ENCODE data around the gene PARVA.

DNA sequence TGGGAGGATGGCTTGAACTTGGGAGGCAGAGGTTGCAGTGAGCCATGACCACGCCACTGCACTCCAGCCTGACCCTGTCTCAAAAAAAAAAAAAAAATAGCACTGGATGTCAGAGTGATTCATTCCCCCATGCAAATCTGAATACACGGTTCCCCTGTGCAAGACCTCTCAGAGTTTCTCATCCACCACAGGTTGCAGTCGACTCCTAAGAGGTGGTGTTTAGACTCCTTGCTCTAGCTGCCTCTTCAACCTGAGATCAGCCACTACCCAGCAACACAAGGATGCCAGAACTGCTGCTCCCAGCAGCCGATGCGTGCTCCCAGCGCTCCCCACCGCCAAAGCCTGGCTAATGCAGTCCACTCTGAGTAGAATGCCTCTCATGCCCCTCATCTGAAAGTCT lies 97.5 kb downstream of the PARVA start:
- TF ChIP-seq NFE2L2 (IDR thresholded peaks at IDR 0.05; ENCODE audit: low read depth, low read length): no peak
- TF ChIP-seq, protein P1, sequence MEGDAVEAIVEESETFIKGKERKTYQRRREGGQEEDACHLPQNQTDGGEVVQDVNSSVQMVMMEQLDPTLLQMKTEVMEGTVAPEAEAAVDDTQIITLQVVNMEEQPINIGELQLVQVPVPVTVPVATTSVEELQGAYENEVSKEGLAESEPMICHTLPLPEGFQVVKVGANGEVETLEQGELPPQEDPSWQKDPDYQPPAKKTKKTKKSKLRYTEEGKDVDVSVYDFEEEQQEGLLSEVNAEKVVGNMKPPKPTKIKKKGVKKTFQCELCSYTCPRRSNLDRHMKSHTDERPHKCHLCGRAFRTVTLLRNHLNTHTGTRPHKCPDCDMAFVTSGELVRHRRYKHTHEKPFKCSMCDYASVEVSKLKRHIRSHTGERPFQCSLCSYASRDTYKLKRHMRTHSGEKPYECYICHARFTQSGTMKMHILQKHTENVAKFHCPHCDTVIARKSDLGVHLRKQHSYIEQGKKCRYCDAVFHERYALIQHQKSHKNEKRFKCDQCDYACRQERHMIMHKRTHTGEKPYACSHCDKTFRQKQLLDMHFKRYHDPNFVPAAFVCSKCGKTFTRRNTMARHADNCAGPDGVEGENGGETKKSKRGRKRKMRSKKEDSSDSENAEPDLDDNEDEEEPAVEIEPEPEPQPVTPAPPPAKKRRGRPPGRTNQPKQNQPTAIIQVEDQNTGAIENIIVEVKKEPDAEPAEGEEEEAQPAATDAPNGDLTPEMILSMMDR (conservative IDR thresholded peaks at IDR 0.05; ENCODE audit: low read depth, low read length): no peak
- TF ChIP-seq RCOR1 (IDR thresholded peaks at IDR 0.05; ENCODE audit: insufficient replicate concordance, low read length): no peak
- TF ChIP-seq, protein P2, sequence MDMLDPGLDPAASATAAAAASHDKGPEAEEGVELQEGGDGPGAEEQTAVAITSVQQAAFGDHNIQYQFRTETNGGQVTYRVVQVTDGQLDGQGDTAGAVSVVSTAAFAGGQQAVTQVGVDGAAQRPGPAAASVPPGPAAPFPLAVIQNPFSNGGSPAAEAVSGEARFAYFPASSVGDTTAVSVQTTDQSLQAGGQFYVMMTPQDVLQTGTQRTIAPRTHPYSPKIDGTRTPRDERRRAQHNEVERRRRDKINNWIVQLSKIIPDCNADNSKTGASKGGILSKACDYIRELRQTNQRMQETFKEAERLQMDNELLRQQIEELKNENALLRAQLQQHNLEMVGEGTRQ (IDR thresholded peaks at IDR 0.05; ENCODE audit: low read depth, low read length): no peak
- no peak for TF ChIP-seq FOS (IDR thresholded peaks at IDR 0.05; ENCODE audit: low read depth, low read length)
- TF ChIP-seq POLR2A (IDR thresholded peaks at IDR 0.05; ENCODE audit: low read depth, low read length): no peak
- TF ChIP-seq MXI1 (IDR thresholded peaks at IDR 0.05; ENCODE audit: borderline replicate concordance, low read depth, low read length): no peak
- TF ChIP-seq SMC3 (IDR thresholded peaks at IDR 0.05; ENCODE audit: low read depth, low read length): no peak
- no peak for TF ChIP-seq BHLHE40 (IDR thresholded peaks at IDR 0.05; ENCODE audit: low read depth, low read length)
